Measurements from ENCODE around the gene OMA1. TPM values are rescaled to one million over a fixed set of nuclear protein-coding genes. Genes with fewer than 3 reads are reported as not detected.

OMA1 gene
- polyA plus RNA-seq, 3 donors: 11.2 to 24.5 (median 15.3) TPM

DNA sequence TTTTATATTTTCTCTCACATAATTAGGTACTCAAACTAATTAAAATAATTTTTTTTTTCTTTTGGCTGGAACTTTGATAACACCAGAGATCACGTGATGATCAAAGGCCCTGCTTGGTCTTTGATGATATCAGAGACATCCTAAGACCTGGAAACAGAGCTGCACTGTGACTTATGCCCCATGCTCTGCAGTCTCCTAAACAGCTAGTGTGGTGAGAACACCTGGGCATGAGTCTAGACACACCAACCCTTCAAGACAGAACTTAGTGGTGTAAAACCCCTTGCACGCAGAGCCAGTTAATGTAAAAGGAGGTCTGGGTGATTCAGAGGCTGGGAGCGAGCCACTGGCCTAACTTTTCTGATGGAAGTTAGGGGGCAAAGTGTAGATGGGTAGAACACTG, 70.3 kb downstream of the OMA1 start:
- Histone ChIP-seq H3K27me3 (ENCODE audit: control insufficient read depth in 2 of 2, insufficient read depth in 2 of 2, low read length in 2 of 2) (no peaks in the 10 kb centered on the region), H3K4me1 (ENCODE audit: control insufficient read depth in 1 of 2, insufficient read depth in 2 of 2, low read length in 2 of 2) (no peaks in the 10 kb centered on the region), H3K9ac (ENCODE audit: insufficient read depth, low read length, poor library complexity, severe bottlenecking) (no peak overlapping the region), H2AFZ (ENCODE audit: insufficient read depth, low read depth, low read length, poor library complexity, severe bottlenecking) (no peak overlapping the region), H3K27ac (ENCODE audit: low read depth in 1 of 2, low read length in 2 of 2) (no peak overlapping the region), H3K36me3 (replicated peaks in 1 of 2; ENCODE audit: control insufficient read depth in 1 of 2, insufficient read depth in 2 of 2, low read length in 2 of 2) (peaks cover 0 to under 1% of the 10 kb centered on the region in 2 donors), H4K20me1 (ENCODE audit: insufficient read depth, low read length) (no peaks in the 10 kb centered on the region), H3K9me3 (replicated peaks in 1 of 2; ENCODE audit: control insufficient read depth in 1 of 2, insufficient read depth in 1 of 2, low read length in 2 of 2) (no peaks in the 10 kb centered on the region), H3K4me3 (replicated peaks in 1 of 3; ENCODE audit: low read depth in 2 of 3, low read length in 3 of 3) (no peak overlapping the region), H3K79me2 (ENCODE audit: insufficient read depth, low read length) (no peaks in the 10 kb centered on the region), H3K4me2 (replicated peaks; ENCODE audit: extremely low read depth, low read length, poor library complexity, severe bottlenecking) (no peak overlapping the region)
- intact Hi-C loops (cut with micrococcal nuclease): no loop called here
- H3K27ac Mint-ChIP-seq: no peak overlapping the region
- H3K9me3 Mint-ChIP-seq: peaks cover 0 to 3% (median 0%) of the 10 kb centered on the region in 7 donors
- H3K27me3 Mint-ChIP-seq (ENCODE audit: low read depth in 3 of 3): peaks cover 0 to 4% (median 1%) of the 10 kb centered on the region in 3 donors
- peaks cover 15 to 22% of the 10 kb centered on the region in 2 donors for H3K36me3 Mint-ChIP-seq
- no peak overlapping the region for H3K4me3 Mint-ChIP-seq
- no peak for DNase-seq
- WGBS (ENCODE audit: insufficient coverage): 100% methylated on average over 1 of the region's 3 CpGs
- TF ChIP-seq, protein P1, sequence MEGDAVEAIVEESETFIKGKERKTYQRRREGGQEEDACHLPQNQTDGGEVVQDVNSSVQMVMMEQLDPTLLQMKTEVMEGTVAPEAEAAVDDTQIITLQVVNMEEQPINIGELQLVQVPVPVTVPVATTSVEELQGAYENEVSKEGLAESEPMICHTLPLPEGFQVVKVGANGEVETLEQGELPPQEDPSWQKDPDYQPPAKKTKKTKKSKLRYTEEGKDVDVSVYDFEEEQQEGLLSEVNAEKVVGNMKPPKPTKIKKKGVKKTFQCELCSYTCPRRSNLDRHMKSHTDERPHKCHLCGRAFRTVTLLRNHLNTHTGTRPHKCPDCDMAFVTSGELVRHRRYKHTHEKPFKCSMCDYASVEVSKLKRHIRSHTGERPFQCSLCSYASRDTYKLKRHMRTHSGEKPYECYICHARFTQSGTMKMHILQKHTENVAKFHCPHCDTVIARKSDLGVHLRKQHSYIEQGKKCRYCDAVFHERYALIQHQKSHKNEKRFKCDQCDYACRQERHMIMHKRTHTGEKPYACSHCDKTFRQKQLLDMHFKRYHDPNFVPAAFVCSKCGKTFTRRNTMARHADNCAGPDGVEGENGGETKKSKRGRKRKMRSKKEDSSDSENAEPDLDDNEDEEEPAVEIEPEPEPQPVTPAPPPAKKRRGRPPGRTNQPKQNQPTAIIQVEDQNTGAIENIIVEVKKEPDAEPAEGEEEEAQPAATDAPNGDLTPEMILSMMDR (IDR thresholded peaks at IDR 0.05): no peak
- no peaks in the 10 kb centered on the region for H3K4me1 Mint-ChIP-seq

DNA sequence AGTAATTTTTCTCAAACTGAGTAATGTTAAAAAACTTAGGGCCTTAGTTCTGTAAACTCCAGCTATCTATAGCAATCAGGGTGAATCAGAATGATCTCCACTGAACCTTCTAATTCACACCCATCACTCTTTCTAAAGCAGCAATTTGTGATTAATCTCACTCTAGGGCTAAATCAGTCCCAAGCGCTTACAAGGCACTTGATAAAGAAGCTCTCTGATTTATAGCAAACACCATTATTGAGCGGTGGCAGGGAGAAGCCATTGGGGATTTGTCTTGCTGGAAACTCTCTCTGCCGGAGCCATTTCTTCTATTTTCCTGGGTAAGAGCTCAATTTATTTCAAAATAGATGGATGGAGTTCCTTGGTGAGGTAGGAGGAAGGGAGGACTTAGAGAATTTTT, 77.0 kb downstream of the OMA1 start:
- Histone ChIP-seq H3K27ac (ENCODE audit: low read depth in 1 of 2, low read length in 2 of 2) (no peak overlapping the region), H3K36me3 (replicated peaks in 1 of 2; ENCODE audit: control insufficient read depth in 1 of 2, insufficient read depth in 2 of 2, low read length in 2 of 2) (no peaks in the 10 kb centered on the region), H4K20me1 (ENCODE audit: insufficient read depth, low read length) (no peaks in the 10 kb centered on the region), H3K4me2 (replicated peaks; ENCODE audit: extremely low read depth, low read length, poor library complexity, severe bottlenecking) (no peak overlapping the region), H3K27me3 (ENCODE audit: control insufficient read depth in 2 of 2, insufficient read depth in 2 of 2, low read length in 2 of 2) (no peaks in the 10 kb centered on the region), H3K9me3 (replicated peaks in 1 of 2; ENCODE audit: control insufficient read depth in 1 of 2, insufficient read depth in 1 of 2, low read length in 2 of 2) (no peaks in the 10 kb centered on the region), H3K9ac (ENCODE audit: insufficient read depth, low read length, poor library complexity, severe bottlenecking) (no peak overlapping the region), H3K4me1 (ENCODE audit: control insufficient read depth in 1 of 2, insufficient read depth in 2 of 2, low read length in 2 of 2) (no peaks in the 10 kb centered on the region), H3K4me3 (replicated peaks in 1 of 3; ENCODE audit: low read depth in 2 of 3, low read length in 3 of 3) (no peak overlapping the region), H3K79me2 (ENCODE audit: insufficient read depth, low read length) (no peaks in the 10 kb centered on the region), H2AFZ (ENCODE audit: insufficient read depth, low read depth, low read length, poor library complexity, severe bottlenecking) (no peak overlapping the region)
- no peak overlapping the region for H3K4me3 Mint-ChIP-seq
- DNase-seq: no peak
- WGBS (ENCODE audit: insufficient coverage): no CpG with 5 or more reads among the region's 3 CpGs
- intact Hi-C loops (cut with micrococcal nuclease): no loop called here
- H3K9me3 Mint-ChIP-seq: no peaks in the 10 kb centered on the region
- TF ChIP-seq, protein P1 (IDR thresholded peaks at IDR 0.05): no peak
- H3K4me1 Mint-ChIP-seq: no peaks in the 10 kb centered on the region
- H3K36me3 Mint-ChIP-seq: peaks cover 4% of the 10 kb centered on the region in 2 donors
- no peak overlapping the region for H3K27ac Mint-ChIP-seq
- peaks cover 0 to 3% (median 3%) of the 10 kb centered on the region in 3 donors for H3K27me3 Mint-ChIP-seq (ENCODE audit: low read depth in 3 of 3)
